ENCODE results near the gene TMEM131.
A peak's percentile ranks its signal among the peaks of the same experiment; 100 is the strongest.

The TMEM131 gene

DNA sequence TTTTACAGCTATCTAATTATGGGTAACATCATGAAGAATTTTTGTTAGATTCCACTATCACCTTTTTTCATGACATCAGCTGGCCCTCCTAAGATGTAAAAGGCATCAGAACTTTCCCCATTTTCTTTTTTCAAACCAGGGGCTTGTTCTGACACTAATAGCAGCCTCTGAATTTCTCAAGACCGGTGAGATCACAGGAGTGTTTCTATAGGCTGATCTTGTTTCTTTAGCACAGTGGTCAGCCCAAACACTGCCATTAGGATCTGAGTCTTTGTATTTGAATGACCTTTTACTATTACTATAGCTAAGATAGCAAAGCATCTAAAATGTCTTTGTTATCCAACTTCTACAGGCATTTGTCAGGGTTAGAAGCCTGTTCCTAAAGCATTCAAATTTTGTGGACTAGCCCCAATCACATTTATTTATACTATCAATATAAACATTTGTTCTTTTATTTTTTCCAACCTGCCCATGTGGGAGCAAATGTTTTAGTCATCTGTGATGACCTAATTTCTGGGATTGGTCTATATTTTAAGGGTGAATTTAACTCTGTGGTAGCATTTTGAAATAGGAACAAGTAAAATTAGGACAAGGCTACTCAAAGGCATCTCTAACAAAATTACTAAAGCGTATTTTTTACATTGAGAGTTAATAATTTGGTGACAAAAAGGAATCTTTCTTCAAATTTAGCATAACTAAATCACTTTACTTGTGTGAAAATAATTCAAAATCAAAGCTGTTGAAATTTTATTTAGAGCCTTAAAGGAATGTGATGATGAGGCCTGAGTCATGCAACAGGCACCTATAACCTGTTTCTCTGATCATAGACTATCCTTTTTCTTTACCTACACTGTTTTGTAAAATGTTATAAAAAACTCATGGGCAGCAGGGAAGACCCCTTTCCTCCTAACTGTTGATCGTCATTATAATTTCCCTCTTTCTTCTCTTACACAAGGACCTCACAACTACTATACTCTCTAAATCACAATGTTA is 243.1 kb downstream of the TMEM131 start:
- Histone ChIP-seq H3K4me3 (ENCODE audit: low read depth, low read length) (no peak overlapping the region), H3K9ac (ENCODE audit: low read length) (no peak overlapping the region), H3K79me1 (ENCODE audit: low read length) (no peaks in the 10 kb centered on the region), H3K27me3 (ENCODE audit: insufficient read depth, low read length) (no peaks in the 10 kb centered on the region), H3K14ac (ENCODE audit: low read length) (no peak overlapping the region), H2BK12ac (ENCODE audit: low read length) (no peak overlapping the region), H3K4ac (ENCODE audit: low read depth, low read length) (no peak overlapping the region), H3K36me3 (ENCODE audit: control insufficient read depth in 1 of 2, insufficient read depth in 2 of 2, low read length in 2 of 2) (peaks cover 6 to 11% of the 10 kb centered on the region in 2 experiments), H3K9me3 (ENCODE audit: insufficient read depth, low read depth, low read length) (no peaks in the 10 kb centered on the region), H4K91ac (ENCODE audit: low read depth, low read length) (no peak overlapping the region), H3K4me1 (ENCODE audit: control insufficient read depth in 1 of 2, insufficient read depth in 2 of 2, low read length in 2 of 2) (peaks cover 0 to 3% of the 10 kb centered on the region in 2 experiments), H3K4me2 (ENCODE audit: low read length) (no peak overlapping the region), H3K18ac (ENCODE audit: low read length) (no peak overlapping the region), H2AK5ac (ENCODE audit: low read length) (no peak overlapping the region), H3K79me2 (ENCODE audit: control insufficient read depth, insufficient read depth, low read length, poor library complexity) (no peaks in the 10 kb centered on the region), H4K8ac (ENCODE audit: low read depth, low read length) (no peak overlapping the region), H2AFZ (ENCODE audit: insufficient read depth, low read length, poor library complexity) (no peak overlapping the region), H3K27ac (ENCODE audit: low read depth, low read length) (no peak overlapping the region), H4K12ac (ENCODE audit: low read depth, low read length) (no peak overlapping the region), H2BK5ac (ENCODE audit: low read depth, low read length, poor library complexity) (no peak overlapping the region), H2BK120ac (ENCODE audit: insufficient read depth, low read length, poor library complexity) (no peak overlapping the region), H3K23ac (ENCODE audit: low read length) (no peak overlapping the region)
- no CpG with 5 or more reads among the region's 3 CpGs for WGBS (ENCODE audit: extremely low coverage, insufficient coverage, insufficient read length)
- DNase-seq: no peak

- H3K9me3 ChIP-seq (ENCODE audit: insufficient read depth, low read depth, low read length): no peaks in the 10 kb centered on the region
- WGBS (ENCODE audit: extremely low coverage, insufficient coverage, insufficient read length): no CpG with 5 or more reads among the region's 3 CpGs
- no peak overlapping the region for H3K9ac ChIP-seq (ENCODE audit: low read length)
- H3K4me2 ChIP-seq (ENCODE audit: low read length): no peak overlapping the region
- H2BK120ac ChIP-seq (ENCODE audit: insufficient read depth, low read length, poor library complexity): no peak overlapping the region
- peaks cover 0 to 3% of the 10 kb centered on the region in 2 experiments for H3K4me1 ChIP-seq (ENCODE audit: control insufficient read depth in 1 of 2, insufficient read depth in 2 of 2, low read length in 2 of 2)
- H3K27ac ChIP-seq (ENCODE audit: low read depth, low read length): no peak overlapping the region
- no peak overlapping the region for H3K4ac ChIP-seq (ENCODE audit: low read depth, low read length)
- H3K36me3 ChIP-seq (ENCODE audit: control insufficient read depth in 1 of 2, insufficient read depth in 2 of 2, low read length in 2 of 2): peaks cover 0 to 5% of the 10 kb centered on the region in 2 experiments
- no peak overlapping the region for H3K18ac ChIP-seq (ENCODE audit: low read length)
- no peak overlapping the region for H2BK12ac ChIP-seq (ENCODE audit: low read length)
- H2BK5ac ChIP-seq (ENCODE audit: low read depth, low read length, poor library complexity): no peak overlapping the region
- no peak overlapping the region for H3K4me3 ChIP-seq (ENCODE audit: low read depth, low read length)
- H4K12ac ChIP-seq (ENCODE audit: low read depth, low read length): no peak overlapping the region
- no peaks in the 10 kb centered on the region for H3K79me2 ChIP-seq (ENCODE audit: control insufficient read depth, insufficient read depth, low read length, poor library complexity)
- no peak overlapping the region for H4K8ac ChIP-seq (ENCODE audit: low read depth, low read length)
- no peak for DNase-seq
- no peak overlapping the region for H2AFZ ChIP-seq (ENCODE audit: insufficient read depth, low read length, poor library complexity)
- no peak overlapping the region for H3K14ac ChIP-seq (ENCODE audit: low read length)
- no peak overlapping the region for H2AK5ac ChIP-seq (ENCODE audit: low read length)
- H4K91ac ChIP-seq (ENCODE audit: low read depth, low read length): no peak overlapping the region
- no peak overlapping the region for H3K23ac ChIP-seq (ENCODE audit: low read length)
- H3K79me1 ChIP-seq (ENCODE audit: low read length): peaks cover 2% of the 10 kb centered on the region
- no peaks in the 10 kb centered on the region for H3K27me3 ChIP-seq (ENCODE audit: insufficient read depth, low read length)
Measured at GRCh38 chr2:97751752-97752151, 244.0 kb downstream of the TMEM131 start.

- Histone ChIP-seq H3K4me3 (ENCODE audit: low read depth, low read length) (no peak overlapping the region), H3K4me2 (ENCODE audit: low read length) (no peak overlapping the region), H4K91ac (ENCODE audit: low read depth, low read length) (no peak overlapping the region), H2AFZ (ENCODE audit: insufficient read depth, low read length, poor library complexity) (no peak overlapping the region), H3K79me2 (ENCODE audit: control insufficient read depth, insufficient read depth, low read length, poor library complexity) (no peaks in the 10 kb centered on the region), H3K14ac (ENCODE audit: low read length) (no peak overlapping the region), H3K9ac (ENCODE audit: low read length) (no peak overlapping the region), H3K9me3 (ENCODE audit: insufficient read depth, low read depth, low read length) (no peaks in the 10 kb centered on the region), H3K23ac (ENCODE audit: low read length) (no peak overlapping the region), H3K4me1 (ENCODE audit: control insufficient read depth in 1 of 2, insufficient read depth in 2 of 2, low read length in 2 of 2) (peaks cover 0 to 5% of the 10 kb centered on the region in 2 experiments), H2BK12ac (ENCODE audit: low read length) (no peak overlapping the region), H3K79me1 (ENCODE audit: low read length) (peaks cover 2% of the 10 kb centered on the region), H3K27me3 (ENCODE audit: insufficient read depth, low read length) (no peaks in the 10 kb centered on the region), H3K18ac (ENCODE audit: low read length) (no peak overlapping the region), H2BK120ac (ENCODE audit: insufficient read depth, low read length, poor library complexity) (no peak overlapping the region), H4K8ac (ENCODE audit: low read depth, low read length) (no peak overlapping the region), H2BK5ac (ENCODE audit: low read depth, low read length, poor library complexity) (no peak overlapping the region), H3K4ac (ENCODE audit: low read depth, low read length) (no peak overlapping the region), H3K27ac (ENCODE audit: low read depth, low read length) (no peak overlapping the region), H4K12ac (ENCODE audit: low read depth, low read length) (no peak overlapping the region), H3K36me3 (ENCODE audit: control insufficient read depth in 1 of 2, insufficient read depth in 2 of 2, low read length in 2 of 2) (no peaks in the 10 kb centered on the region), H2AK5ac (ENCODE audit: low read length) (no peak overlapping the region)
- DNase-seq: no peak
- WGBS (ENCODE audit: extremely low coverage, insufficient coverage, insufficient read length): no CpG with 5 or more reads among the region's 4 CpGs
Measured at GRCh38 chr2:97750017-97750416, 245.7 kb downstream of the TMEM131 start.

- no peak overlapping the region for H3K23ac ChIP-seq (ENCODE audit: low read length)
- no peak overlapping the region for H2AFZ ChIP-seq (ENCODE audit: insufficient read depth, low read length, poor library complexity)
- H3K14ac ChIP-seq (ENCODE audit: low read length): no peak overlapping the region
- H3K27me3 ChIP-seq (ENCODE audit: insufficient read depth, low read length): no peaks in the 10 kb centered on the region
- H3K9me3 ChIP-seq (ENCODE audit: insufficient read depth, low read depth, low read length): no peaks in the 10 kb centered on the region
- no peak overlapping the region for H3K4me2 ChIP-seq (ENCODE audit: low read length)
- H3K4me1 ChIP-seq (ENCODE audit: control insufficient read depth in 1 of 2, insufficient read depth in 2 of 2, low read length in 2 of 2): peaks cover 0 to 5% of the 10 kb centered on the region in 2 experiments
- no peak overlapping the region for H3K4ac ChIP-seq (ENCODE audit: low read depth, low read length)
- H3K79me2 ChIP-seq (ENCODE audit: control insufficient read depth, insufficient read depth, low read length, poor library complexity): no peaks in the 10 kb centered on the region
- no peak overlapping the region for H2BK12ac ChIP-seq (ENCODE audit: low read length)
- H4K91ac ChIP-seq (ENCODE audit: low read depth, low read length): no peak overlapping the region
- no peak overlapping the region for H4K12ac ChIP-seq (ENCODE audit: low read depth, low read length)
- H4K8ac ChIP-seq (ENCODE audit: low read depth, low read length): no peak overlapping the region
- H2AK5ac ChIP-seq (ENCODE audit: low read length): no peak overlapping the region
- H3K4me3 ChIP-seq (ENCODE audit: low read depth, low read length): no peak overlapping the region
- no peak overlapping the region for H3K18ac ChIP-seq (ENCODE audit: low read length)
- peaks cover 2% of the 10 kb centered on the region for H3K79me1 ChIP-seq (ENCODE audit: low read length)
- DNase-seq: peak in 1 of 2 donors; percentile 9
- H2BK5ac ChIP-seq (ENCODE audit: low read depth, low read length, poor library complexity): no peak overlapping the region
- no peak overlapping the region for H2BK120ac ChIP-seq (ENCODE audit: insufficient read depth, low read length, poor library complexity)
- H3K27ac ChIP-seq (ENCODE audit: low read depth, low read length): no peak overlapping the region
- H3K9ac ChIP-seq (ENCODE audit: low read length): no peak overlapping the region
- H3K36me3 ChIP-seq (ENCODE audit: control insufficient read depth in 1 of 2, insufficient read depth in 2 of 2, low read length in 2 of 2): no peaks in the 10 kb centered on the region
- WGBS (ENCODE audit: extremely low coverage, insufficient coverage, insufficient read length): no CpG with 5 or more reads among the region's 5 CpGs
Measured at GRCh38 chr2:97749581-97749980, 246.2 kb downstream of the TMEM131 start.
